ENCODE measurements around the gene INPP5A.

DNA sequence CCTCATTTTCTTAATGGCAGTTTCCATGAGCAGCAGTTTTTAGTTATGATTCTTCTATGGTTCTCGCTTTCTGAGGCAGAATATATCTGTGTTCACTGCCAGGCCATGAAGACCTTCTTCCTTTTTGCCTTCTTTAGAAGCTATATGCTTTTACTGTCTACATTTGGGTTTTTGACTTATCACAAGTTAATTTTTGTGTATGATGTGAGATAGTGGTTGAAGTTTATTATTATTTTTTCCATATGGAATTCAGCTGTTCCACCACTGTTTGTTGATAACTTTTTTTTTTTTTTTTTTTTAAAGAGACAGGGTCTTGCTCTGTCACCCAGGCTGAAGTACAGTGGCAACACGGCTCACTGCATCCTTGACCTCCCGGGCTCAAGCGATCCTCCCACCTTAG, 44.5 kb downstream of the INPP5A start:
- TF ChIP-seq GMEB2 (CRISPR knock-in tag; IDR thresholded peaks at IDR 0.05; ENCODE audit: low read depth) = no peak
- TF ChIP-seq, protein P1, sequence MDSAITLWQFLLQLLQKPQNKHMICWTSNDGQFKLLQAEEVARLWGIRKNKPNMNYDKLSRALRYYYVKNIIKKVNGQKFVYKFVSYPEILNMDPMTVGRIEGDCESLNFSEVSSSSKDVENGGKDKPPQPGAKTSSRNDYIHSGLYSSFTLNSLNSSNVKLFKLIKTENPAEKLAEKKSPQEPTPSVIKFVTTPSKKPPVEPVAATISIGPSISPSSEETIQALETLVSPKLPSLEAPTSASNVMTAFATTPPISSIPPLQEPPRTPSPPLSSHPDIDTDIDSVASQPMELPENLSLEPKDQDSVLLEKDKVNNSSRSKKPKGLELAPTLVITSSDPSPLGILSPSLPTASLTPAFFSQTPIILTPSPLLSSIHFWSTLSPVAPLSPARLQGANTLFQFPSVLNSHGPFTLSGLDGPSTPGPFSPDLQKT (CRISPR knock-in tag; IDR thresholded peaks at IDR 0.05; ENCODE audit: borderline replicate concordance) = no peak
- TF ChIP-seq TAF1 (CRISPR knock-in tag; IDR thresholded peaks at IDR 0.05) = no peak
- TF ChIP-seq, protein P2, sequence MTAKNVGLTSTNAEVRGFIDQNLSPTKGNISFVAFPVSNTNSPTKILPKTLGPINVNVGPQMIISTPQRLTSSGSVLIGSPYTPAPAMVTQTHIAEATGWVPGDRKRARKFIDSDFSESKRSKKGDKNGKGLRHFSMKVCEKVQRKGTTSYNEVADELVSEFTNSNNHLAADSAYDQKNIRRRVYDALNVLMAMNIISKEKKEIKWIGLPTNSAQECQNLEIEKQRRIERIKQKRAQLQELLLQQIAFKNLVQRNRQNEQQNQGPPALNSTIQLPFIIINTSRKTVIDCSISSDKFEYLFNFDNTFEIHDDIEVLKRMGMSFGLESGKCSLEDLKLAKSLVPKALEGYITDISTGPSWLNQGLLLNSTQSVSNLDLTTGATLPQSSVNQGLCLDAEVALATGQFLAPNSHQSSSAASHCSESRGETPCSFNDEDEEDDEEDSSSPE (CRISPR knock-in tag; IDR thresholded peaks at IDR 0.05) = no peak
- TF ChIP-seq NFE2L1 (CRISPR knock-in tag; IDR thresholded peaks at IDR 0.05; ENCODE audit: borderline replicate concordance) = no peak
- TF ChIP-seq CHD2 (IDR thresholded peaks at IDR 0.05; ENCODE audit: low read depth, low read length) = no peak
- TF ChIP-seq SIX4 (CRISPR knock-in tag; IDR thresholded peaks at IDR 0.05) = no peak
- no peak for TF ChIP-seq CEBPB (IDR thresholded peaks at IDR 0.05; ENCODE audit: borderline replicate concordance, low read depth, low read length)
- no peak for TF ChIP-seq TCF12 (IDR thresholded peaks at IDR 0.05)
- TF ChIP-seq TCF12 (CRISPR knock-in tag; IDR thresholded peaks at IDR 0.05) = no peak
- no peak for TF ChIP-seq SAP130 (CRISPR knock-in tag; IDR thresholded peaks at IDR 0.05; ENCODE audit: low read depth)
- no peak for TF ChIP-seq MYNN (CRISPR knock-in tag; IDR thresholded peaks at IDR 0.05; ENCODE audit: low read depth)
- no peak for TF ChIP-seq AKNA (CRISPR knock-in tag; IDR thresholded peaks at IDR 0.05; ENCODE audit: borderline replicate concordance)

Data from HepG2 (cell line).